ENCODE data around the gene ZNF287. TPM values are rescaled to one million over a fixed set of nuclear protein-coding genes. Genes with fewer than 3 reads are reported as not detected.

ZNF287 gene
- total and polyA plus RNA-seq, 2 experiments from 2014 or later: 11.7 to 15.1 TPM

DNA sequence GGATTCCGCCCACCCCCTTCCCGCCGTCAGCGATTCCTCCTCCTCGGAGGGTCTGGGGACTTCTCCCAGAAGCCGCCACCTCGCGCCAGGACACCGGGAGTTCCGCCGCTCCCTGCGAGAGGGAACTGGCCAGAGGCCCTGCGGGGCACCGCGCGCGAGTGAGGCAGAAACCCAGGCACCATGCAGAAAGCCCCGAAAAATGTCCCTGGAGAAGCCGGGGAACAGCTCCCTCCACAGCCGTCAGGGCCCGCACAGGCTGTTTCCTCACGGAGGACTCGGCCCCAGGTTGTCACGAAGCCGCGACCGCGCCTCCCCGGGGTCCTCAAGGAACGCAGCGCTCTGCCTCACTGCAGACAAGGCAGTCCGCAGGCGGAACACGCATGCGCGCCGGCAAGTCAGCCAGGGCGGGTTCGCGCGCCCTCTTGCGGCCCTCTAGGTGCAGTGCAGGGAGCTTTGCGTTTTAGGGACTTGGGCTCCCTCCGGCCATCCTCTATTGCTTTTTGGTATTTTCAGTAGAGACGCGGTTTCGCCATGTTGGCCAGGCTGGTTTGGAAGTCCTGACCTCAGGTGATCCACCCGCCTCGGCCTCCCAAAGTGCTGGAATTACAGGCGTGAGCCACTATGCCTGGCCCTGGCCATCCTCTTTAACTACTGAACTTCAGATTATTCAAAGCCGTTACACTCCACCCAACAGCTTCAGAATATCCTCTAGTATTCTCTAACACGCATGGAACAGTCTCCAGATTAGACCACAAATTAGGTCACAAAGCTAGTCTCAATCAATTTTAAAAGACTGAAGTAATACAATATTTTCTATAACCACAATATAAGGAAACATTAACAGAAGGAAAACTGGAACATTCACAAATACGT, 20.3 kb upstream of the ZNF287 start:
- Histone ChIP-seq H3K4me1 (ENCODE audit: insufficient read depth) (0 out of 2 replicates have a peak, but pooled peaks cover 4% of the 10 kb centered on the region), H3K27me3 (replicated peaks; ENCODE audit: insufficient read depth) (no peaks in the 10 kb centered on the region; the same call in 1 of the 2 replicates)

DNA sequence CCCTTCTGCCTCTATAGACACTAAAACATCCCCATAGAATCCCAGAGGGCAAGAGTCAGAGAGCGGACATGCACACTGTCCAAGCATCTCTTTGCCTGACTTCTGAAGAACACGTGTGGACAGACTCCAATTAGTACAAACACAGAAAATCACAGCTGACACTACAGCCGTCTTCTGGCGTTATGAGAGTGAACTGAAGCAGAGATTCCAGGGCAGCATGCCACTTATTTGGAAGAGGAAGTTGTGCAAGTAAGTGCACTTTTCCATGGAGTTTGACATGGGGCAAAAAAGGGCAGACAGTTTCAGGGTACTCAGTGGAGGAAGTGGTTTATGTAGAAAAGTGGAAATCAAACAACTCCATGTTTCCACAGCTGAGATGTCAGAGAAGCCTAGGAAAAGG, 16.8 kb upstream of the ZNF287 start:
- DNase-seq: peak; percentile 23
- 4 to 12% methylated on average over 4 of the region's 4 CpGs for WGBS, 2 experiments (ENCODE audit: low coverage in 1 of 2, low lambda C conversion rate in 2 of 2, missing lambda C conversion rate in 2 of 2)
- no peak overlapping the region for H3K4me2 ChIP-seq (ENCODE audit: unreplicated experiment)
- H2AFZ ChIP-seq: no peak overlapping the region
- TF ChIP-seq EZH2phosphoT487 (IDR thresholded peaks at IDR 0.05; ENCODE audit: insufficient read depth, low read depth) (no peak), EZH2 (IDR thresholded peaks at IDR 0.05; ENCODE audit: insufficient read depth, poor library complexity, severe bottlenecking) (no peak)
- no peaks in the 10 kb centered on the region for H3K9me2 ChIP-seq (ENCODE audit: insufficient read depth)
- no peak overlapping the region for H3K27ac ChIP-seq
- H3F3A ChIP-seq (ENCODE audit: insufficient read depth): no peaks in the 10 kb centered on the region
- no peak overlapping the region for H3K4me3 ChIP-seq
- no peaks in the 10 kb centered on the region for H4K20me1 ChIP-seq (ENCODE audit: insufficient read depth)
- no peak overlapping the region for H3K9ac ChIP-seq
- in situ Hi-C loops (cut with MboI): no loop called here
- H3K36me3 ChIP-seq (ENCODE audit: low read depth): no peaks in the 10 kb centered on the region
- no peaks in the 10 kb centered on the region for H3K79me2 ChIP-seq (ENCODE audit: insufficient read depth)
- no peaks in the 10 kb centered on the region for H3K9me3 ChIP-seq (ENCODE audit: low read depth)
- no peaks in the 10 kb centered on the region for H3K4me1 ChIP-seq (ENCODE audit: insufficient read depth)
- no peaks in the 10 kb centered on the region for H3K27me3 ChIP-seq (replicated peaks; ENCODE audit: insufficient read depth)

More for the DNA sequence above, 20.3 kb upstream of the ZNF287 start:
- Histone ChIP-seq H3K9me3 (ENCODE audit: low read depth) (no peaks in the 10 kb centered on the region), H2AFZ (peak overlapping the region; percentile 97), H3K27ac (no peak overlapping the region), H3K4me3 (peak overlapping the region; percentile 89), H4K20me1 (ENCODE audit: insufficient read depth) (no peaks in the 10 kb centered on the region), H3F3A (ENCODE audit: insufficient read depth) (no peaks in the 10 kb centered on the region), H3K9me2 (ENCODE audit: insufficient read depth) (no peaks in the 10 kb centered on the region), H3K9ac (peak overlapping the region; percentile 63), H3K36me3 (ENCODE audit: low read depth) (no peaks in the 10 kb centered on the region), H3K79me2 (ENCODE audit: insufficient read depth) (no peaks in the 10 kb centered on the region), H3K4me2 (ENCODE audit: unreplicated experiment) (peak overlapping the region; percentile 87)
- in situ Hi-C loops (cut with MboI): no loop called here
- 3% methylated on average over 50 to 53 of the region's 53 CpGs for WGBS, 2 experiments (ENCODE audit: low coverage in 1 of 2, low lambda C conversion rate in 2 of 2, missing lambda C conversion rate in 2 of 2)
- TF ChIP-seq EZH2phosphoT487 (IDR thresholded peaks at IDR 0.05; ENCODE audit: insufficient read depth, low read depth): no peak
- no peak for TF ChIP-seq EZH2 (IDR thresholded peaks at IDR 0.05; ENCODE audit: insufficient read depth, poor library complexity, severe bottlenecking)
- peak; percentile 93 for DNase-seq

DNA sequence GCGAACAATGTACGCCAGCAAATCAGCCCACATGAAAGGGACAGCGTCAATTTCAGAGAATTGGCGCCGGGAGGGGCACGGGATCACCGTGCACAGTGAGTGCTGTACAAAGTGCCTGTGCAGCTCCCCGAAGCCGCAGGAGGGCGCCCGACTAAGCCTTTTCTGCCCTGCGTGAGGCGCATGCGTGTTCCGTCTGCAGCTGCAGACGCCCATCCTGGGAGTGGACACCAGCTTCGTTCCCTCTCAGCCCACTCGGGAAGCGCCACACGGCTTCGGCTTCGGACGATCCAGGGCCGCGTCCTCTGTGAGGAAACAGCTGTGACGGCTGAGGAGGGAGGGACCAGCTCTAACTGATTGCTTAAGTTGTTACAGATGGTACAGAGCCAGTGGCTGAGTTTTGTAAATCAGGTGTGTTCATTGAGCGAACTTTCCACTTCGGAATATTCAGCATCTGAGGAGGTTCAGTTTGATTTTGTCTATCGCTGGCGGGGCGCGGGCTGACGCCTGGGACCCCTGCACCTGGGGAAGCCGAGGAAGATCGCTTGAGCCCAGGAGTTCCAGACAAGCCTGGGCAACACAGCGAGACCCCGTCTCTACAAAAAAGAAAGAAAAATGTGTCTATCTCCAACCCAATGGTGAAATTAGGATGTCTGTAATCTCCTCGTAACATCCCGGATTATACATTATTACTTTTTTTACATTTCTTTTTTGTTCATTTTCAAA, 15.4 kb upstream of the ZNF287 start:
- H3K27me3 ChIP-seq (replicated peaks; ENCODE audit: insufficient read depth): 0 out of 2 replicates have a peak, but pooled peaks cover 10% of the 10 kb centered on the region
- in situ Hi-C loops (cut with MboI): no loop called here
- TF ChIP-seq EZH2phosphoT487 (IDR thresholded peaks at IDR 0.05; ENCODE audit: insufficient read depth, low read depth) (no peak), EZH2 (IDR thresholded peaks at IDR 0.05; ENCODE audit: insufficient read depth, poor library complexity, severe bottlenecking) (no peak)
- H3K9me2 ChIP-seq (ENCODE audit: insufficient read depth): no peaks in the 10 kb centered on the region
- peak overlapping the region; percentile 74 for H3K4me2 ChIP-seq (ENCODE audit: unreplicated experiment)
- DNase-seq: peak; percentile 96
- no peaks in the 10 kb centered on the region for H3F3A ChIP-seq (ENCODE audit: insufficient read depth)
- H3K4me1 ChIP-seq (ENCODE audit: insufficient read depth): no peaks in the 10 kb centered on the region
- peak overlapping the region; percentile 68 for H3K4me3 ChIP-seq
- no peak overlapping the region for H3K27ac ChIP-seq
- no peaks in the 10 kb centered on the region for H3K79me2 ChIP-seq (ENCODE audit: insufficient read depth)
- H3K9ac ChIP-seq: no peak overlapping the region
- no peaks in the 10 kb centered on the region for H3K9me3 ChIP-seq (ENCODE audit: low read depth)
- H2AFZ ChIP-seq: peak overlapping the region; percentile 93
- no peaks in the 10 kb centered on the region for H3K36me3 ChIP-seq (ENCODE audit: low read depth)
- H4K20me1 ChIP-seq (ENCODE audit: insufficient read depth): no peaks in the 10 kb centered on the region
- WGBS, 2 experiments (ENCODE audit: low coverage in 1 of 2, low lambda C conversion rate in 2 of 2, missing lambda C conversion rate in 2 of 2): 10 to 13% methylated on average over 39 of the region's 39 CpGs

DNA sequence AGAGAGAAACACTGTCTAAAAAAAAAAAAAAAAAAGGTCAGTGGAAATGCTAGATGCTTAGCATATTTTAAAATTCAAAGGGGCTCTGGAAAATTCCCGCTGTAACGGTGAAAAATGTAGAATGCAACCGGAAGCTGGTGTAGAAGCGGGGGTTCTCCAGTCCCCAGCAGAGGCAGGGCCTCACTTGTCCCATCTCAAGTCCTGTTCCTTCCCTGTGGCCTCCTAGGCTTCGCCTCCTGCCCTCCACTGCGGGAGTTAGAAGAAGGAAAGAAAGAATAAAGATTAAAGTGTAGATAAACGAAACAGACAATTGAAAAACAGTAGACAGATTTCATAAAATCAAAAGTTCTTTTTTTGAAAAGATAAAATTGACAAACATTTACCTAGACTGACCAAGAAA, 14.8 kb upstream of the ZNF287 start:
- H2AFZ ChIP-seq: peak overlapping the region; percentile 93
- 32 to 43% methylated on average over 7 of the region's 7 CpGs for WGBS, 2 experiments (ENCODE audit: low coverage in 1 of 2, low lambda C conversion rate in 2 of 2, missing lambda C conversion rate in 2 of 2)

More for the DNA sequence above, 14.8 kb upstream of the ZNF287 start:
- Histone ChIP-seq H3K9me2 (ENCODE audit: insufficient read depth) (no peaks in the 10 kb centered on the region), H3K36me3 (ENCODE audit: low read depth) (no peaks in the 10 kb centered on the region), H3K27ac (no peak overlapping the region), H3F3A (ENCODE audit: insufficient read depth) (no peaks in the 10 kb centered on the region), H3K27me3 (replicated peaks; ENCODE audit: insufficient read depth) (0 out of 2 replicates have a peak, but pooled peaks cover 12% of the 10 kb centered on the region), H3K4me2 (ENCODE audit: unreplicated experiment) (peak overlapping the region; percentile 74), H3K9me3 (ENCODE audit: low read depth) (no peaks in the 10 kb centered on the region), H3K4me1 (ENCODE audit: insufficient read depth) (no peaks in the 10 kb centered on the region), H3K9ac (no peak overlapping the region), H3K4me3 (peak overlapping the region; percentile 68), H3K79me2 (ENCODE audit: insufficient read depth) (no peaks in the 10 kb centered on the region), H4K20me1 (ENCODE audit: insufficient read depth) (no peaks in the 10 kb centered on the region)
- in situ Hi-C loops (cut with MboI): no loop called here
- no peak for DNase-seq
- TF ChIP-seq EZH2 (IDR thresholded peaks at IDR 0.05; ENCODE audit: insufficient read depth, poor library complexity, severe bottlenecking) (no peak), EZH2phosphoT487 (IDR thresholded peaks at IDR 0.05; ENCODE audit: insufficient read depth, low read depth) (no peak)

Data from GM23248 (cell line).